Thyroid gland (tissue), 4 donors: ENCODE measurements around the gene MIA2. TPM values are rescaled to one million over a fixed set of nuclear protein-coding genes. Genes with fewer than 3 reads are reported as not detected.

Experiments used
- DNase-seq, 2 donors: peaks; one replicate each; pipeline ENCODE4 v3.0.0-alpha.2; 2019
- H3K27ac ChIP-seq, 3 donors: fragments of 200-600 bp; sonication (generic); 1 replicate in 2 of 3; 2 replicates in 1 of 3; pipeline ENCODE4 v1.5.1; 2016 to 2019; ENCODE audit warnings: mild to moderate bottlenecking in 1 of 3, moderate library complexity in 1 of 3
- H3K27me3 ChIP-seq: fragments of 200-600 bp; sonication (generic); one replicate; pipeline ENCODE4 v1.5.1; 2019
- H3K36me3 ChIP-seq, 2 donors: fragments of 200-600 bp; sonication (generic); one replicate each; pipeline ENCODE4 v1.5.1; 2016 to 2019
- H3K4me1 ChIP-seq, 2 donors: fragments of 200-600 bp; sonication (generic); one replicate each; pipeline ENCODE4 v1.5.1; 2017 to 2019
- H3K4me3 ChIP-seq, 3 donors: fragments of 200-600 bp; sonication (generic); replicated peaks in 1 of 3; 1 replicate in 2 of 3; 2 replicates in 1 of 3; pipeline ENCODE4 v1.5.1; 2016; ENCODE audit warnings: mild to moderate bottlenecking in 1 of 3
- H3K9me3 ChIP-seq: fragments of 200-600 bp; sonication (generic); one replicate; pipeline ENCODE4 v1.5.1; 2017
- CTCF ChIP-seq, 6 experiments: fragments of 200-600 bp in 3 of 6; fragments of 450-650 bp in 3 of 6; sonication (generic) in 3 of 6; IDR thresholded peaks; one replicate each; pipeline ENCODE4 v1.5.1; 2016 to 2019; ENCODE audit warnings: antibody characterized with exemption in 6 of 6, mild to moderate bottlenecking in 2 of 6, inconsistent platforms in 1 of 6, moderate library complexity in 1 of 6
- POLR2A ChIP-seq, 2 donors: fragments of 450-650 bp; IDR thresholded peaks; one replicate each; pipeline ENCODE4 v1.6.1; 2017; ENCODE audit warnings: antibody characterized with exemption in 2 of 2, mild to moderate bottlenecking in 2 of 2, moderate library complexity in 1 of 2
- WGBS, 2 donors: methylation state at CpG; one replicate each; pipeline ENCODE4 v1.1.5; 2017; 5-methylcytosine and 5-hydroxymethylcytosine counted together
- intact Hi-C: fragments of 100-400 bp; cut with DNase I; formaldehyde crosslinking; loops from one replicate; pipeline ENCODE4 v1.15.1; 2023
- total RNA-seq, 4 donors: library from RNA; depleted of rRNA; stranded (reverse); fragments of >200 nt; gene quantifications; one replicate each; pipeline ENCODE4 v1.2.3, GENCODE V29; 2016

MIA2 gene
- total RNA-seq, 4 donors from 2014 or later, result 41.6 to 49.1 (median 45.6) TPM

DNA sequence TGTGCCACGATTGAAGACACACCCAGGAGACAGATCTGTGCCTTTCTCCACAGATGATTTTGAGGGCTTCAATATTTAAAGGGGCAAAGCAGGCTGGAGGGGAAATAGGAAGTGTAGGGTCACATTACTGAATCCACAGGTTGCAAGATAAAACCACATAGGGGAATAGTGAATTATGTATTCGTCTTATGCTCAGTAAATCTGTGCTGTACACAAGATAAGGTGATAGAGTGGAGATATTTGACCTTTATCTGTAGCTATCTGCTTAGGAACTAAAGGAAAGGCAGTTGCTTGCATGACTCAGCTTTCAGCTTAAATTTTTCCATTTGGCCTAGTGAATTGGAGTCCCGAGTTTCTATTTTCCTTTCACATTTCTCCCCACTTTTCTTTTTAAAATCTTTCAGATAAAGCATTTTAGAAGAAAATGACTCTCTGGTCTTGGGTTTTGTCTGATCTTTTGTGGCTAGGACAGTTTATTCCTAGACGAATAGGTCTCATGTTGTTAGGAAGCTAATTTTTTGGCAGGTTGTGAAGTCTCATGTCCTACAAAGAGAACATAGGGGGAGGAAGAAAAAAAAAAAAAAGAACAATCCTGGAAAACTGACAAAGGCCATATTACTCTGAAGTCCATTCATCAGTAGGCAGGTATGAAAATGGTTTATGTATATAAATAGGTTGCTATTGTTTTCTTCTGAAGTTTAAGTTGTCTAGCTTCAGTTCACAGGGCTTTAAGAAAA is 143.1 kb downstream of the MIA2 start:
- TF ChIP-seq POLR2A (IDR thresholded peaks at IDR 0.05), result no peak
- TF ChIP-seq CTCF (IDR thresholded peaks at IDR 0.05), result no peak
- intact Hi-C loops, result no loop called here
- no peaks in the 10 kb centered on the region for H3K36me3 ChIP-seq
- no peak overlapping the region for H3K4me3 ChIP-seq
- peaks cover 6 to 10% of the 10 kb centered on the region in 2 donors for H3K4me1 ChIP-seq
- no peaks in the 10 kb centered on the region for H3K27me3 ChIP-seq
- DNase-seq, result no peak
- WGBS, 2 donors, result 59 to 67% methylated on average over 4 of the region's 4 CpGs
- no peaks in the 10 kb centered on the region for H3K9me3 ChIP-seq
- peak overlapping the region; percentile 12 to 61 (median 59) for H3K27ac ChIP-seq

- TF ChIP-seq CTCF (IDR thresholded peaks at IDR 0.05) (no peak), POLR2A (IDR thresholded peaks at IDR 0.05) (no peak)
- no peaks in the 10 kb centered on the region for H3K27me3 ChIP-seq
- H3K4me1 ChIP-seq, result peaks cover 6 to 10% of the 10 kb centered on the region in 2 donors
- DNase-seq, result peak in 1 of 2 donors; percentile 27
- no peaks in the 10 kb centered on the region for H3K9me3 ChIP-seq
- intact Hi-C loops, result no loop called here
- H3K4me3 ChIP-seq, result no peak overlapping the region
- 90 to 96% methylated on average over 4 of the region's 4 CpGs for WGBS, 2 donors
- no peak overlapping the region for H3K27ac ChIP-seq
- H3K36me3 ChIP-seq, result no peaks in the 10 kb centered on the region
These were observed 147.7 kb downstream of the MIA2 start for GRCh38 chr14:39381366-39381765.

- H3K27me3 ChIP-seq, result no peaks in the 10 kb centered on the region
- no peak for TF ChIP-seq CTCF (IDR thresholded peaks at IDR 0.05)
- no peak for TF ChIP-seq POLR2A (IDR thresholded peaks at IDR 0.05)
- H3K27ac ChIP-seq, result no peak overlapping the region
- H3K4me3 ChIP-seq, result no peak overlapping the region
- no peaks in the 10 kb centered on the region for H3K9me3 ChIP-seq
- H3K4me1 ChIP-seq, result no peaks in the 10 kb centered on the region
- DNase-seq, result no peak
- no peaks in the 10 kb centered on the region for H3K36me3 ChIP-seq
- WGBS, 2 donors, result 92% methylated on average over 3 of the region's 3 CpGs
- intact Hi-C loops, result no loop called here
These were observed 148.7 kb downstream of the MIA2 start for GRCh38 chr14:39382463-39382862.

- Histone ChIP-seq H3K36me3 (no peaks in the 10 kb centered on the region), H3K4me1 (no peaks in the 10 kb centered on the region), H3K27ac (no peak overlapping the region), H3K9me3 (no peaks in the 10 kb centered on the region), H3K27me3 (no peaks in the 10 kb centered on the region), H3K4me3 (no peak overlapping the region)
- TF ChIP-seq CTCF (IDR thresholded peaks at IDR 0.05) (no peak), POLR2A (IDR thresholded peaks at IDR 0.05) (no peak)
- intact Hi-C loops, result no loop called here
- no peak for DNase-seq
- WGBS, 2 donors, result 92 to 93% methylated on average over 1 of the region's 1 CpG
These were observed 149.4 kb downstream of the MIA2 start for GRCh38 chr14:39383026-39383660.

DNA sequence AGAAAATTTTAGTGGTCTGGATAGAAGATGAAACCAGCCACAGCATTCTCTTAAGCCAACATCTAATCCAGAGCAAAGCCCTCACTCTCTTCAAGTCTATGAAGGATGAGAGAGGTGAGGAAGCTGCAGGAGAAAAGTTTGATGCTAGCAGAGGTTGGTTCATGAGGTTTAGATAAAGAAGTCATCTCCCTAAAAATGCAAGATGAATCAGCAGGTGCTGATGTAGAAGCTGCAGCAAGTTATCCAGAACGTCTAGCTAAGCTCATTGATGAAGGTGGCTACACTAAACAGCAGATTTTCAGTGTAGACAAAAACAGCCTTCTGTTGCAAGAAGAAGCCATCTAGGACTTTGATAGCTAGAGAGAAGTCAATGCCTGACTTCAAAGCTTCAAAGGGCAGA is 150.0 kb downstream of the MIA2 start:
- Histone ChIP-seq H3K4me1 (no peaks in the 10 kb centered on the region), H3K4me3 (no peak overlapping the region), H3K27ac (no peak overlapping the region), H3K27me3 (no peaks in the 10 kb centered on the region), H3K9me3 (no peaks in the 10 kb centered on the region), H3K36me3 (no peaks in the 10 kb centered on the region)
- 85% methylated on average over 1 of the region's 1 CpG for WGBS, 2 donors
- intact Hi-C loops, result no loop called here
- DNase-seq, result no peak
- TF ChIP-seq POLR2A (IDR thresholded peaks at IDR 0.05) (no peak), CTCF (IDR thresholded peaks at IDR 0.05) (no peak)
